HepG2 (cell line): Measurements from ENCODE around the gene TRIM10. TPM values are rescaled to one million over a fixed set of nuclear protein-coding genes. Genes with fewer than 3 reads are reported as not detected.

Experiments used
- HMGXB3 ChIP-seq: sonication (generic); formaldehyde crosslinking; IDR thresholded peaks from 2 replicates; pipeline ENCODE4 v1.4.0; 2020; ENCODE audit warnings: missing genetic modification reagents, borderline replicate concordance
- IKZF1 ChIP-seq: fragments of 450-650 bp; IDR thresholded peaks from 2 replicates; pipeline ENCODE4 v1.7.1; 2016
- KDM5A ChIP-seq: fragments of 200-600 bp; sonication (generic); IDR thresholded peaks from 2 replicates; pipeline ENCODE4 v1.7.0; 2018; ENCODE audit warnings: antibody characterized with exemption, mild to moderate bottlenecking, low read length, borderline replicate concordance
- NCOA1 ChIP-seq: sonication (generic); formaldehyde crosslinking; IDR thresholded peaks from 2 replicates; pipeline ENCODE4 v1.9.0; 2021; ENCODE audit warnings: missing genetic modification reagents
- NR2C2 ChIP-seq: sonication (generic); formaldehyde crosslinking; IDR thresholded peaks from 2 replicates; pipeline ENCODE4 v1.4.0; 2020; ENCODE audit warnings: missing genetic modification reagents, mild to moderate bottlenecking, moderate library complexity, borderline replicate concordance
- PRMT3 ChIP-seq: sonication (generic); formaldehyde crosslinking; IDR thresholded peaks from 2 replicates; pipeline ENCODE4 v1.8.1; 2022; ENCODE audit warnings: low read depth, mild to moderate bottlenecking, moderate library complexity, missing genetic modification reagents, borderline replicate concordance
- SALL1 ChIP-seq: sonication (generic); formaldehyde crosslinking; IDR thresholded peaks from 2 replicates; pipeline ENCODE4 v1.8.0; 2022; ENCODE audit warnings: mild to moderate bottlenecking, missing genetic modification reagents
- TAF1 ChIP-seq: sonication (generic); formaldehyde crosslinking; IDR thresholded peaks from 2 replicates; pipeline ENCODE4 v1.4.0; 2020; ENCODE audit warnings: missing genetic modification reagents
- YEATS4 ChIP-seq: sonication (generic); formaldehyde crosslinking; IDR thresholded peaks from 2 replicates; pipeline ENCODE4 v1.4.0; 2020; ENCODE audit warnings: missing genetic modification reagents, borderline replicate concordance
- ZEB1 ChIP-seq: IDR thresholded peaks from 2 replicates; pipeline ENCODE4 v1.6.1; 2012; ENCODE audit warnings: mild to moderate bottlenecking, low read depth, inconsistent platforms; ENCODE audit not compliant: insufficient replicate concordance
- ZNF496 ChIP-seq: sonication (generic); formaldehyde crosslinking; IDR thresholded peaks from 2 replicates; pipeline ENCODE4 v1.8.1; 2023; ENCODE audit warnings: mild to moderate bottlenecking, moderate library complexity, missing genetic modification reagents; ENCODE audit not compliant: insufficient replicate concordance
- polyA plus RNA-seq, 8 experiments: library from polyadenylated mRNA; depleted of rRNA in 3 of 8; stranded (reverse) in 7 of 8; unstranded in 1 of 8; fragments of >200 nt; fragmentation: Illumina TruSeq in 4 of 8; extraction: Trizol in 4 of 8; gene quantifications; 2 replicates each; pipeline versions ENCODE4 v1.2.1 to v1.2.3, GENCODE V29; 2011 to 2016; ENCODE audit warnings: low read depth in 4 of 8, missing spikeins in 1 of 8, mixed read lengths in 1 of 8; ENCODE audit not compliant: insufficient read depth in 1 of 8
- total RNA-seq, 5 experiments: library from RNA; depleted of rRNA; stranded (reverse); fragments of >200 nt; fragmentation: Illumina TruSeq; extraction: Trizol; gene quantifications; 2 replicates each; pipeline ENCODE4 v1.2.3, GENCODE V29; 2016; ENCODE audit warnings: low read depth in 1 of 5
- TF ChIP-seq, protein P1 (sequence below): sonication (generic); formaldehyde crosslinking; conservative IDR thresholded peaks from 2 replicates; pipeline ENCODE4 v1.8.0; 2022; ENCODE audit warnings: low read depth, missing genetic modification reagents
- TF ChIP-seq, protein P2 (sequence below): sonication (generic); formaldehyde crosslinking; IDR thresholded peaks from 2 replicates; pipeline ENCODE4 v1.4.0; 2020; ENCODE audit warnings: missing genetic modification reagents
- TF ChIP-seq, protein P3 (sequence below): sonication (generic); formaldehyde crosslinking; IDR thresholded peaks from 2 replicates; pipeline ENCODE4 v1.4.0; 2020; ENCODE audit warnings: missing genetic modification reagents

Gene TRIM10
- total and polyA plus RNA-seq, 2 of the 13 experiments (the other 11 are each of a cell fraction or from before 2014, with no cell fraction given), result 4.1 to 6.8 TPM

- TF ChIP-seq, protein P1, sequence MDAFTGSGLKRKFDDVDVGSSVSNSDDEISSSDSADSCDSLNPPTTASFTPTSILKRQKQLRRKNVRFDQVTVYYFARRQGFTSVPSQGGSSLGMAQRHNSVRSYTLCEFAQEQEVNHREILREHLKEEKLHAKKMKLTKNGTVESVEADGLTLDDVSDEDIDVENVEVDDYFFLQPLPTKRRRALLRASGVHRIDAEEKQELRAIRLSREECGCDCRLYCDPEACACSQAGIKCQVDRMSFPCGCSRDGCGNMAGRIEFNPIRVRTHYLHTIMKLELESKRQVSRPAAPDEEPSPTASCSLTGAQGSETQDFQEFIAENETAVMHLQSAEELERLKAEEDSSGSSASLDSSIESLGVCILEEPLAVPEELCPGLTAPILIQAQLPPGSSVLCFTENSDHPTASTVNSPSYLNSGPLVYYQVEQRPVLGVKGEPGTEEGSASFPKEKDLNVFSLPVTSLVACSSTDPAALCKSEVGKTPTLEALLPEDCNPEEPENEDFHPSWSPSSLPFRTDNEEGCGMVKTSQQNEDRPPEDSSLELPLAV (CRISPR knock-in tag), result no peak
- TF ChIP-seq ZEB1 (peak; percentile 95), TAF1 (CRISPR knock-in tag) (peak; percentile 81), NCOA1 (CRISPR knock-in tag) (peak; percentile 85; the same call in 1 of the 2 replicates), NR2C2 (CRISPR knock-in tag) (peak; percentile 55; the same call in 1 of the 2 replicates), YEATS4 (CRISPR knock-in tag) (peak; percentile 88), ZNF496 (CRISPR knock-in tag) (no peak), KDM5A (peak; percentile 68; the same call in 1 of the 2 replicates), PRMT3 (0 out of 2 replicates have a peak, but pooled peaks have one; percentile 20), HMGXB3 (CRISPR knock-in tag) (no peak; the same call in 1 of the 2 replicates), IKZF1 (no peak), SALL1 (CRISPR knock-in tag) (peak; percentile 86)
- TF ChIP-seq, protein P2, sequence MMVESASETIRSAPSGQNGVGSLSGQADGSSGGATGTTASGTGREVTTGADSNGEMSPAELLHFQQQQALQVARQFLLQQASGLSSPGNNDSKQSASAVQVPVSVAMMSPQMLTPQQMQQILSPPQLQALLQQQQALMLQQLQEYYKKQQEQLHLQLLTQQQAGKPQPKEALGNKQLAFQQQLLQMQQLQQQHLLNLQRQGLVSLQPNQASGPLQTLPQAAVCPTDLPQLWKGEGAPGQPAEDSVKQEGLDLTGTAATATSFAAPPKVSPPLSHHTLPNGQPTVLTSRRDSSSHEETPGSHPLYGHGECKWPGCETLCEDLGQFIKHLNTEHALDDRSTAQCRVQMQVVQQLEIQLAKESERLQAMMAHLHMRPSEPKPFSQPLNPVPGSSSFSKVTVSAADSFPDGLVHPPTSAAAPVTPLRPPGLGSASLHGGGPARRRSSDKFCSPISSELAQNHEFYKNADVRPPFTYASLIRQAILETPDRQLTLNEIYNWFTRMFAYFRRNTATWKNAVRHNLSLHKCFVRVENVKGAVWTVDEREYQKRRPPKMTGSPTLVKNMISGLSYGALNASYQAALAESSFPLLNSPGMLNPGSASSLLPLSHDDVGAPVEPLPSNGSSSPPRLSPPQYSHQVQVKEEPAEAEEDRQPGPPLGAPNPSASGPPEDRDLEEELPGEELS, result peak; percentile 55
- TF ChIP-seq, protein P3, sequence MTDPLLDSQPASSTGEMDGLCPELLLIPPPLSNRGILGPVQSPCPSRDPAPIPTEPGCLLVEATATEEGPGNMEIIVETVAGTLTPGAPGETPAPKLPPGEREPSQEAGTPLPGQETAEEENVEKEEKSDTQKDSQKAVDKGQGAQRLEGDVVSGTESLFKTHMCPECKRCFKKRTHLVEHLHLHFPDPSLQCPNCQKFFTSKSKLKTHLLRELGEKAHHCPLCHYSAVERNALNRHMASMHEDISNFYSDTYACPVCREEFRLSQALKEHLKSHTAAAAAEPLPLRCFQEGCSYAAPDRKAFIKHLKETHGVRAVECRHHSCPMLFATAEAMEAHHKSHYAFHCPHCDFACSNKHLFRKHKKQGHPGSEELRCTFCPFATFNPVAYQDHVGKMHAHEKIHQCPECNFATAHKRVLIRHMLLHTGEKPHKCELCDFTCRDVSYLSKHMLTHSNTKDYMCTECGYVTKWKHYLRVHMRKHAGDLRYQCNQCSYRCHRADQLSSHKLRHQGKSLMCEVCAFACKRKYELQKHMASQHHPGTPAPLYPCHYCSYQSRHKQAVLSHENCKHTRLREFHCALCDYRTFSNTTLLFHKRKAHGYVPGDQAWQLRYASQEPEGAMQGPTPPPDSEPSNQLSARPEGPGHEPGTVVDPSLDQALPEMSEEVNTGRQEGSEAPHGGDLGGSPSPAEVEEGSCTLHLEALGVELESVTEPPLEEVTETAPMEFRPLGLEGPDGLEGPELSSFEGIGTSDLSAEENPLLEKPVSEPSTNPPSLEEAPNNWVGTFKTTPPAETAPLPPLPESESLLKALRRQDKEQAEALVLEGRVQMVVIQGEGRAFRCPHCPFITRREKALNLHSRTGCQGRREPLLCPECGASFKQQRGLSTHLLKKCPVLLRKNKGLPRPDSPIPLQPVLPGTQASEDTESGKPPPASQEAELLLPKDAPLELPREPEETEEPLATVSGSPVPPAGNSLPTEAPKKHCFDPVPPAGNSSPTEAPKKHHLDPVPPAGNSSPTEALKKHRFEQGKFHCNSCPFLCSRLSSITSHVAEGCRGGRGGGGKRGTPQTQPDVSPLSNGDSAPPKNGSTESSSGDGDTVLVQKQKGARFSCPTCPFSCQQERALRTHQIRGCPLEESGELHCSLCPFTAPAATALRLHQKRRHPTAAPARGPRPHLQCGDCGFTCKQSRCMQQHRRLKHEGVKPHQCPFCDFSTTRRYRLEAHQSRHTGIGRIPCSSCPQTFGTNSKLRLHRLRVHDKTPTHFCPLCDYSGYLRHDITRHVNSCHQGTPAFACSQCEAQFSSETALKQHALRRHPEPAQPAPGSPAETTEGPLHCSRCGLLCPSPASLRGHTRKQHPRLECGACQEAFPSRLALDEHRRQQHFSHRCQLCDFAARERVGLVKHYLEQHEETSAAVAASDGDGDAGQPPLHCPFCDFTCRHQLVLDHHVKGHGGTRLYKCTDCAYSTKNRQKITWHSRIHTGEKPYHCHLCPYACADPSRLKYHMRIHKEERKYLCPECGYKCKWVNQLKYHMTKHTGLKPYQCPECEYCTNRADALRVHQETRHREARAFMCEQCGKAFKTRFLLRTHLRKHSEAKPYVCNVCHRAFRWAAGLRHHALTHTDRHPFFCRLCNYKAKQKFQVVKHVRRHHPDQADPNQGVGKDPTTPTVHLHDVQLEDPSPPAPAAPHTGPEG (CRISPR knock-in tag), result no peak
These were observed 2.3 kb upstream of the TRIM10 start, which contains the start of gene TRIM15 (continued) for GRCh38 chr6:30163090-30163917.
